ENCODE measurements around the gene EDC4.

- TF ChIP-seq CEBPB (IDR thresholded peaks at IDR 0.05; ENCODE audit: low read depth, low read length) (no peak), KDM1A (IDR thresholded peaks at IDR 0.05; ENCODE audit: borderline replicate concordance, low read length) (no peak), NRF1 (IDR thresholded peaks at IDR 0.05; ENCODE audit: low read depth, low read length) (no peak), EZH2 (IDR thresholded peaks at IDR 0.05; ENCODE audit: low read depth, low read length, severe bottlenecking) (no peak), CTCF (IDR thresholded peaks at IDR 0.05; ENCODE audit: control extremely low read depth in 1 of 3, insufficient read depth in 1 of 3, low read depth in 1 of 3, low read length in 3 of 3) (no peak), NANOG (IDR thresholded peaks at IDR 0.05; ENCODE audit: insufficient read depth, low read depth, low read length, poor library complexity, severe bottlenecking) (no peak), JUN (IDR thresholded peaks at IDR 0.05; ENCODE audit: low read depth, low read length) (no peak), TEAD4 (IDR thresholded peaks at IDR 0.05; ENCODE audit: low read depth, low read length) (no peak)
These were observed 51.5 kb downstream of the EDC4 start for GRCh38 chr16:67924140-67924906.

All from H1 (cell line).